Measurements from ENCODE around the gene TSSC4. TPM values are rescaled to one million over a fixed set of nuclear protein-coding genes. Genes with fewer than 3 reads are reported as not detected.

TSSC4 gene
- total RNA-seq, 1 donor from 2014 or later = 37.6 TPM

DNA sequence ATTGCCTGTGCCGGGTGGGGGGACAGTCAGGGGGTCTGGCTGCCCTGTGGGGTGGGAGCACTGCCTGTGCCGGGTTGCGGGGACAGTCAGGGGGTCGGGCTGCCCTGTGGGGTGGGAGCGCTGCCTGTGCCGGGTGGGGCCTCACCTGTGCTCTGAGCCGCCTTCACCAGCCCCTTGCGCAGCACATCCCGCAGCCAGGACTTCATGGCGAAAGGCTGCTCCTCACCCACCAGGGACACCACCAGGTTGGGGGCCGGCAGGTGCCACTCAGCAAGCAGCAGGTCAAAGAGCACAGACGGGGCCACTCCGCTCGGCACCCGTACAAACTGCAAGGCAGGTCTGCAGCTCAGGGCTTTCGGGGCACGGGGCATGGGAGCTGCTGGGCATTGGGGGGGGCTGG lies 21.4 kb downstream of the TSSC4 start:
- H3K4me1 ChIP-seq = peaks cover 15% of the 10 kb centered on the region
- TF ChIP-seq, protein P1, sequence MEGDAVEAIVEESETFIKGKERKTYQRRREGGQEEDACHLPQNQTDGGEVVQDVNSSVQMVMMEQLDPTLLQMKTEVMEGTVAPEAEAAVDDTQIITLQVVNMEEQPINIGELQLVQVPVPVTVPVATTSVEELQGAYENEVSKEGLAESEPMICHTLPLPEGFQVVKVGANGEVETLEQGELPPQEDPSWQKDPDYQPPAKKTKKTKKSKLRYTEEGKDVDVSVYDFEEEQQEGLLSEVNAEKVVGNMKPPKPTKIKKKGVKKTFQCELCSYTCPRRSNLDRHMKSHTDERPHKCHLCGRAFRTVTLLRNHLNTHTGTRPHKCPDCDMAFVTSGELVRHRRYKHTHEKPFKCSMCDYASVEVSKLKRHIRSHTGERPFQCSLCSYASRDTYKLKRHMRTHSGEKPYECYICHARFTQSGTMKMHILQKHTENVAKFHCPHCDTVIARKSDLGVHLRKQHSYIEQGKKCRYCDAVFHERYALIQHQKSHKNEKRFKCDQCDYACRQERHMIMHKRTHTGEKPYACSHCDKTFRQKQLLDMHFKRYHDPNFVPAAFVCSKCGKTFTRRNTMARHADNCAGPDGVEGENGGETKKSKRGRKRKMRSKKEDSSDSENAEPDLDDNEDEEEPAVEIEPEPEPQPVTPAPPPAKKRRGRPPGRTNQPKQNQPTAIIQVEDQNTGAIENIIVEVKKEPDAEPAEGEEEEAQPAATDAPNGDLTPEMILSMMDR (IDR thresholded peaks at IDR 0.05) = no peak
- TF ChIP-seq POLR2AphosphoS5 (IDR thresholded peaks at IDR 0.05; ENCODE audit: insufficient read depth in 1 of 2, low read depth in 1 of 2) (no peak), POLR2A (IDR thresholded peaks at IDR 0.05) (no peak)
- H3K36me3 ChIP-seq = no peaks in the 10 kb centered on the region
- H3K4me3 ChIP-seq = no peak overlapping the region
- no peaks in the 10 kb centered on the region for H3K9me3 ChIP-seq
- H3K27me3 ChIP-seq = no peaks in the 10 kb centered on the region
- intact Hi-C loops (cut with DNase I) = loop anchor here (2.0 to 10.0 kb wide), 3 partner anchors 115 to 473 kb away; no protein-coding TSS in a partner anchor
- H3K27ac ChIP-seq = no peak overlapping the region
- DNase-seq (ENCODE audit: extremely low spot score in 2 of 2) = no peak

DNA sequence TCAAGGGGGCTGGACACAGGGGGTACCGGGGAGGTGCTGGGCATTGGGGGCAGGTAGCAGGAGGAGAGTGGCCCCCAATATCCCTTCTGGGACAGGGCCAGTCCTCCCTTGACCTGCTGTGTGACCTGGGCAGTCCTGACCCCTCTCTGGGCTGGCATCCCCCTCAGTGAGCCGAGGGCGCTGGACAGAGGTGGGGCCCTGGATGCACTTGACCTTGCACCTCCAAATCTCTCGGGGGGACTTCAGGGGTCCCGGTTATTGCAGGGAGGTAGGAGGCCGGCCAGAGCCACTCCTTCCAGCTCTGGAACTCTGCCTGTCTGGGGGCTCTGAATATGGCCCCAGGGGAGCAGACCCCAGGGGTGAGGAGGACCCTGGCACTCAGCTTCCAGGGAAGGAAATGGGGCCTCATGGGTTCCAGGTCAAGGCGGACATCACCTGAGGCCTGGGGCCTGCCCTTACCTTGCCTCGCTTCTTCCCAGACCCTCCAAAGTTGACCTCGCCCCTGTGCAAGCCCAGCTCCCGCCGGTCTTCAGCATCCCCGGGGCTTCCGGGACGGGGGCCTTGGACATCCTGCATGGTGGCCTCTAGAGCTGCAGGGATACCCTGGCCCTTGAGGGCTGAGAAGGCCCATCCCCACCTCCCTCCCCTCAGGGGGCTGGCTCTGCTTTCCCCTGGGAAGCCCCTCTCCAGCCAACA lies 22.1 kb downstream of the TSSC4 start:
- TF ChIP-seq, protein P1 (IDR thresholded peaks at IDR 0.05) = no peak
- TF ChIP-seq POLR2AphosphoS5 (IDR thresholded peaks at IDR 0.05; ENCODE audit: insufficient read depth in 1 of 2, low read depth in 1 of 2) = no peak
- no peak for TF ChIP-seq POLR2A (IDR thresholded peaks at IDR 0.05)

DNA sequence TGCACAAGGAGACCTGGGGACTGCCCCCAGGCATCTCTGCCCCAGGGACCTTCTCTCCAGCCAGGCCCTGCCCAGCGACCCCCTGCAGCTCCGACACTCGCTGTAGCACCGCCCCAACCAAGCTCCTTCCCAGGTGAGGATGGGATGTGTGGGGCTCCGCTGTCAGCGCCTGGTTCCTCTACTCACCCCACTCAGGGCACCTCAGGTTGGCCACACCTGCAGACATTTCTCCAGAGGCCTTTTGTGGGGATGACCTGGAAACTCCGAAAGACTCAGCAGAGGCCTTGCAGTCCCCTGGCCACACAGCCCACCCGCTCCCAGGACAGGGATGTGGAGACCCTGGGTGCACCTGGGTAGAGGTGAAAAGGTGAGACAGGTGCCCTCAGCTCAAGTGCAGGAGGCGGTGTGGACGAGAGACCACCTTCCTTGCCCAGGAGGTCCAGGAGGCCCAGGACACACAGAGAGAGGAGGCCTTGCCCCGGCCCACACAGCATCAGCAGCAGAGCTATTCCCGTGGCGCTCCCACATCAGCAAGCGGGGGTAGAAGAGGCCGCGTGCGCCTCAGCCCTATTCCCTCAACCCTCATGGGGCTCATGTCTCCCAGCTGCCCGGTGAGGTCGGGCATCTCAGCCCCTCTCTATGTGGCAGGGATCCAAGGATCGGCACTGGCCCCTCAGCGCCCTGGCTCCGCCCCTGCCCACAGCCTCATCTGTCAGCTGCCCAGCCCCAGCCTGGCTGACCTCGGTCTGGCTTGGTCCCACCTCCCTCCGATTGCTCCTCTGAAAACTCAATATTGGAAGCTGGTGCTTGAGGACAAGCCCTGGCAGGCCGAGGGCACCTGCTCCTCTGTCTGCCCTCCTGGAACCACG lies 22.8 kb downstream of the TSSC4 start:
- Histone ChIP-seq H3K27me3 (no peaks in the 10 kb centered on the region), H3K4me1 (peaks cover 15% of the 10 kb centered on the region), H3K27ac (no peak overlapping the region), H3K9me3 (no peaks in the 10 kb centered on the region), H3K4me3 (no peak overlapping the region), H3K36me3 (no peaks in the 10 kb centered on the region)
- intact Hi-C loops (cut with DNase I) = loop anchor here (2.0 to 10.0 kb wide), 2 partner anchors 225 to 471 kb away; no protein-coding TSS in a partner anchor
- TF ChIP-seq, protein P1 (IDR thresholded peaks at IDR 0.05) = no peak
- TF ChIP-seq POLR2AphosphoS5 (IDR thresholded peaks at IDR 0.05; ENCODE audit: insufficient read depth in 1 of 2, low read depth in 1 of 2) (no peak), POLR2A (IDR thresholded peaks at IDR 0.05) (no peak)
- DNase-seq (ENCODE audit: extremely low spot score in 2 of 2) = no peak

More for the DNA sequence above, 22.1 kb downstream of the TSSC4 start:
- DNase-seq (ENCODE audit: extremely low spot score in 2 of 2) = no peak
- H3K4me3 ChIP-seq = no peak overlapping the region
- intact Hi-C loops (cut with DNase I) = loop anchor here (2.0 to 10.0 kb wide), 2 partner anchors 224 to 472 kb away; no protein-coding TSS in a partner anchor
- H3K27me3 ChIP-seq = no peaks in the 10 kb centered on the region
- peaks cover 15% of the 10 kb centered on the region for H3K4me1 ChIP-seq
- H3K9me3 ChIP-seq = no peaks in the 10 kb centered on the region
- H3K27ac ChIP-seq = no peak overlapping the region
- no peaks in the 10 kb centered on the region for H3K36me3 ChIP-seq

DNA sequence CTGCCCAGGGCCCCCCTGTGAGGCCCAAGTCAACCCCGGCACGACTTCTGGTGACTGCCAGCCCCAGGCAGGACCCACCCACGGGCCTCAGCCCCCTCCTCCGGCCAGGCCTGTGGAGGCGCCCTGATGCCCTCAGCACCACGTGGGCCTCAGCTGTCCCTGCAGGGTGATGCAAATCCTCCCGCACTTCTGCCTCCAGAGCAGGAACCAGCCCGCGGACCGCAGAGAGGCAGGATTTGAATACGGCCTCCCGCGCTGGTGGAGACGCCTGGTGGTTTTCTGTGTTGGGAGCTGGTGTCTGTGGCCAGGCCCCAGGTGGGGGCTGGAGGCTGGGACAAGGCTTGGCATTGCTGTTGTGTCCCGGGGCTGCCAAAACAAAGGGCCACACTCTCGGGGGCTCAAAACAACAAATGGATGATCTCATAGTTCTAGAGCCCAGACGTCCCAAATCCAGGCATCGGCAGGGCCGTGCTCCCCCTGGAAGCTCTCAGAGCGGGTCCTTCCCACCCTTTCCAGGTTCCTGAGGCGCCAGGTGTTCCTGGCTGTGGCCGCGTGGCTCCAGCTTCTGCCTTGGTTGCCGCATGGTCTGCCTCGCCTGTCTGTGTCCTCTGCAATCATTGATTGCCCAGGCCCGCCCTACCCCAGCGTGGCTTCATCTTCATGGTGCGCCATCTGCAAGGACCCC lies 24.4 kb downstream of the TSSC4 start:
- no peak for DNase-seq (ENCODE audit: extremely low spot score in 2 of 2)
- no peaks in the 10 kb centered on the region for H3K9me3 ChIP-seq

More for the DNA sequence above, 24.4 kb downstream of the TSSC4 start:
- TF ChIP-seq, protein P1 (IDR thresholded peaks at IDR 0.05) = no peak
- TF ChIP-seq POLR2A (IDR thresholded peaks at IDR 0.05) (no peak), POLR2AphosphoS5 (IDR thresholded peaks at IDR 0.05; ENCODE audit: insufficient read depth in 1 of 2, low read depth in 1 of 2) (no peak)
- Histone ChIP-seq H3K4me1 (peaks cover 11% of the 10 kb centered on the region), H3K4me3 (no peak overlapping the region), H3K27ac (no peak overlapping the region), H3K27me3 (no peaks in the 10 kb centered on the region), H3K36me3 (no peaks in the 10 kb centered on the region)
- intact Hi-C loops (cut with DNase I) = loop anchor here (5.0 to 10.0 kb wide), 2 partner anchors 102 to 470 kb away; no protein-coding TSS in a partner anchor
